GM12878 (cell line): ENCODE measurements around the gene TRIP6. TPM values are rescaled to one million over a fixed set of nuclear protein-coding genes. Genes with fewer than 3 reads are reported as not detected.

Source experiments
- ATAC-seq: fragments of 200-7000 bp; cut with Tn5 transposase; 3 replicates; pipeline ENCODE4 v1.9.1; 2020; ENCODE audit warnings: mild to moderate bottlenecking, moderate library complexity
- BruUV-seq: library from RNA; stranded (reverse); fragments of 400-500 nt; replicated peaks from 2 replicates; lab custom pipeline; 2021; lab: Mats Ljungman, UMichigan
- CTCF ChIA-PET: fragments of 300-600 bp; sonication (Branson Sonifier 250); formaldehyde crosslinking; extraction: SDS; loops from one replicate; lab custom pipeline; 2021; ENCODE audit warnings: inconsistent platforms; lab: Yijun Ruan, JAX
- POLR2A ChIA-PET: fragments of 350-600 bp; formaldehyde crosslinking; extraction: SDS; loops from one replicate; lab custom pipeline; 2021; ENCODE audit warnings: inconsistent platforms; lab: Charles Lee
- RAD21 ChIA-PET: fragments of 300-600 bp; sonication (Branson Sonifier 250); formaldehyde crosslinking; loops from one replicate; lab custom pipeline; 2023; ENCODE audit warnings: antibody characterized with exemption; ENCODE audit not compliant: unreplicated experiment; lab: Charles Lee
- SMC1A ChIA-PET: fragments of 300-600 bp; sonication (Branson Sonifier 250); formaldehyde crosslinking; loops from one replicate; lab custom pipeline; 2023; ENCODE audit not compliant: unreplicated experiment, uncharacterized antibody; lab: Charles Lee
- DNase-seq: peaks from one replicate; pipeline ENCODE4 v3.0.0-alpha.2; 2011; ENCODE audit warnings: low read depth, low spot score
- FAIRE-seq: peaks from 3 replicates; lab custom pipeline; 2011; peaks lifted over from hg19 to GRCh38; lab: Jason Lieb, UNC
- H2AFZ ChIP-seq: 2 replicates; pipeline ENCODE4 v1.6.0; 2011; ENCODE audit warnings: low read depth, low read length, control low read depth; ENCODE audit not compliant: control insufficient read depth
- H3K27ac ChIP-seq: 2 replicates; pipeline ENCODE4 v1.5.1; 2011; ENCODE audit warnings: control low read depth; ENCODE audit not compliant: control insufficient read depth, insufficient read depth
- H3K27me3 ChIP-seq, 2 experiments: replicated peaks in 1 of 2; 2 replicates each; pipeline versions ENCODE4 v1.6.0 to v1.6.1; 2011; ENCODE audit warnings: low read length in 1 of 2; ENCODE audit not compliant: control insufficient read depth in 2 of 2, insufficient read depth in 2 of 2
- H3K36me3 ChIP-seq, 2 experiments: 2 replicates each; pipeline ENCODE4 v1.5.1; 2011; ENCODE audit warnings: low read length in 1 of 2; ENCODE audit not compliant: control insufficient read depth in 2 of 2, insufficient read depth in 2 of 2
- H3K4me1 ChIP-seq: 2 replicates; pipeline ENCODE4 v1.6.1; 2011; ENCODE audit warnings: mild to moderate bottlenecking, low read length, moderate library complexity, mixed read lengths; ENCODE audit not compliant: control insufficient read depth, insufficient read depth
- H3K4me2 ChIP-seq: 2 replicates; pipeline ENCODE4 v1.6.0; 2011; ENCODE audit warnings: control low read depth; ENCODE audit not compliant: control insufficient read depth, insufficient read depth
- H3K4me3 ChIP-seq: fragments of 200-600 bp; sonication (generic); 2 replicates; pipeline ENCODE4 v1.5.1; 2016
- H3K79me2 ChIP-seq: 2 replicates; pipeline ENCODE4 v1.6.0; 2011; ENCODE audit warnings: low read length; ENCODE audit not compliant: control insufficient read depth, insufficient read depth
- H3K9ac ChIP-seq: 2 replicates; pipeline ENCODE4 v1.8.0; 2011; ENCODE audit warnings: low read length, control low read depth, mixed read lengths; ENCODE audit not compliant: control insufficient read depth, insufficient read depth
- H3K9me3 ChIP-seq: replicated peaks from 3 replicates; pipeline ENCODE4 v1.5.1; 2011; ENCODE audit warnings: mild to moderate bottlenecking, low read length; ENCODE audit not compliant: control insufficient read depth, insufficient read depth
- H4K20me1 ChIP-seq: 2 replicates; pipeline ENCODE4 v1.6.0; 2011; ENCODE audit not compliant: control insufficient read depth, insufficient read depth
- CBX3 ChIP-seq: fragments of 200-600 bp; sonication (generic); IDR thresholded peaks from 2 replicates; pipeline ENCODE4 v1.6.1; 2016; ENCODE audit warnings: low read depth, borderline replicate concordance
- IKZF2 ChIP-seq, 2 experiments: fragments of 450-650 bp; IDR thresholded peaks; 2 replicates each; pipeline ENCODE4 v1.6.1; 2017; ENCODE audit warnings: mild to moderate bottlenecking in 2 of 2, moderate library complexity in 2 of 2
- KLF5 ChIP-seq: fragments of 450-650 bp; IDR thresholded peaks from 2 replicates; pipeline ENCODE4 v1.6.1; 2014; ENCODE audit warnings: mild to moderate bottlenecking; ENCODE audit not compliant: partially characterized antibody
- POLR2AphosphoS5 ChIP-seq: IDR thresholded peaks from 2 replicates; pipeline ENCODE4 v1.6.1; 2011; ENCODE audit warnings: mild to moderate bottlenecking, low read length, inconsistent platforms
- POU2F2 ChIP-seq: IDR thresholded peaks from 3 replicates; pipeline ENCODE4 v1.6.1; 2011; ENCODE audit warnings: low read depth, mild to moderate bottlenecking, low read length, borderline replicate concordance
- RBBP5 ChIP-seq: fragments of 200-600 bp; sonication (generic); conservative IDR thresholded peaks from 2 replicates; pipeline ENCODE4 v1.6.1; 2016
- RELA ChIP-seq: fragments of 450-650 bp; IDR thresholded peaks from 2 replicates; pipeline ENCODE4 v1.8.0; 2014; ENCODE audit warnings: borderline replicate concordance; ENCODE audit not compliant: partially characterized antibody
- SMAD1 ChIP-seq: fragments of 450-650 bp; IDR thresholded peaks from 2 replicates; pipeline ENCODE4 v1.6.1; 2018; ENCODE audit warnings: mild to moderate bottlenecking, low read depth; ENCODE audit not compliant: partially characterized antibody
- SMC3 ChIP-seq: IDR thresholded peaks from 2 replicates; pipeline ENCODE4 v1.6.1; 2011; ENCODE audit warnings: low read length, improper control_type of control experiment, borderline replicate concordance
- ZNF592 ChIP-seq: fragments of 450-650 bp; IDR thresholded peaks from 2 replicates; pipeline ENCODE4 v1.6.1; 2017; ENCODE audit warnings: mild to moderate bottlenecking, moderate library complexity
- WGBS: methylation state at CpG from one replicate; pipeline ENCODE4 v1.1.6; 2016; ENCODE audit warnings: low lambda C conversion rate; ENCODE audit not compliant: insufficient replicate concordance, insufficient coverage; ENCODE audit errors: missing lambda C conversion rate; 5-methylcytosine and 5-hydroxymethylcytosine counted together
- in situ Hi-C: fragments of 300-500 bp; cut with MboI; formaldehyde crosslinking; loops from 9 replicates; pipeline ENCODE4 v1.14.3; 2018; ENCODE audit warnings: mixed read lengths
- intact Hi-C: fragments of 100-400 bp; cut with micrococcal nuclease; formaldehyde crosslinking; loops from one replicate; pipeline ENCODE4 v1.14.2; 2022; ENCODE audit not compliant: unreplicated experiment
- polyA plus RNA-seq, 11 experiments: library from polyadenylated mRNA; depleted of rRNA in 4 of 11; unstranded in 6 of 11; stranded (reverse) in 5 of 11; fragments of >200 nt; fragmentation: Nextera tagmentation in 4 of 11; fragmentation: Illumina TruSeq in 1 of 11; extraction: Ambion mirVana in 4 of 11; extraction: Trizol in 1 of 11; gene quantifications; 1 replicate in 1 of 11; 2 replicates in 10 of 11; pipeline versions ENCODE4 v1.2.1 to v1.2.3, GENCODE V29; 2011 to 2016; ENCODE audit warnings: inconsistent platforms in 2 of 11, missing spikeins in 2 of 11, low read depth in 1 of 11
- total RNA-seq, 4 experiments: library from RNA; depleted of rRNA in 3 of 4; stranded (reverse); fragments of >200 nt in 3 of 4; fragmentation: Illumina TruSeq in 1 of 4; extraction: Trizol in 1 of 4; gene quantifications; 2 replicates each; pipeline versions ENCODE4 v1.2.1 to v1.2.3, GENCODE V29; 2013 to 2021

The TRIP6 gene
- total and polyA plus RNA-seq, 10 of the 15 experiments (the other 5 are each of a cell fraction or from before 2014, with no cell fraction given): 2.5 to 47.4 (median 25.5) TPM

- H3K4me2 ChIP-seq: no peak overlapping the region
- intact Hi-C loops (no loop called here), in situ Hi-C loops (no loop called here)
- ATAC-seq: no peak
- 25% methylated on average over 5 of the region's 5 CpGs for WGBS
- DNase-seq: no peak
- ChIA-PET RAD21 (interaction anchor here (2.5 kb wide), 1 partner anchor 29 kb away, joined by 6 read pairs; no protein-coding TSS in a partner anchor), POLR2A (no interaction called here), CTCF (interaction anchor here (0.7 to 1.5 kb wide), 3 partner anchors 18 to 37 kb away, joined by 3 read pairs; no protein-coding TSS in a partner anchor), SMC1A (interaction anchor here (0.6 to 1.2 kb wide), 3 partner anchors 10 to 31 kb away, joined by 3 read pairs; partner anchors contain the start of gene SLC12A9)
- no peaks in the 10 kb centered on the region for H3K9me3 ChIP-seq
- H2AFZ ChIP-seq: no peak overlapping the region
- H3K4me3 ChIP-seq: no peak overlapping the region
- TF ChIP-seq SMAD1: no peak
- TF ChIP-seq KLF5: no peak
- FAIRE-seq: no peak
- H3K4me1 ChIP-seq: no peaks in the 10 kb centered on the region; the same call in 1 of the 2 replicates
- no peaks in the 10 kb centered on the region for H3K36me3 ChIP-seq
- no peak overlapping the region for H3K9ac ChIP-seq
- no peaks in the 10 kb centered on the region for H3K79me2 ChIP-seq
- no peaks in the 10 kb centered on the region for H4K20me1 ChIP-seq
- H3K27ac ChIP-seq: no peak overlapping the region
- peaks cover 5% of the 10 kb centered on the region in 2 experiments; a peak in 3 of 4 replicates for H3K27me3 ChIP-seq
- no TSS peak for BruUV-seq
Observed at GRCh38 chr7:100832281-100832633, 34.9 kb upstream of the TRIP6 start.

GRCh38 chr7:100835903-100836811 is 31.0 kb upstream of the TRIP6 start:
- Histone ChIP-seq H4K20me1 (no peaks in the 10 kb centered on the region), H3K27me3 (no peaks in the 10 kb centered on the region), H3K9me3 (no peaks in the 10 kb centered on the region), H2AFZ (peak overlapping the region; percentile 3), H3K36me3 (no peaks in the 10 kb centered on the region), H3K4me3 (no peak overlapping the region), H3K9ac (no peak overlapping the region), H3K4me2 (no peak overlapping the region), H3K4me1 (no peaks in the 10 kb centered on the region; the same call in 1 of the 2 replicates), H3K79me2 (no peaks in the 10 kb centered on the region), H3K27ac (no peak overlapping the region)
- ChIA-PET CTCF (no interaction called here), RAD21 (no interaction called here), SMC1A (interaction anchor here (1.1 kb wide), 1 partner anchor 15 kb away, joined by 3 read pairs; no protein-coding TSS in a partner anchor), POLR2A (interaction anchor here (0.7 kb wide), 1 partner anchor 33 kb away, joined by 3 read pairs; no protein-coding TSS in a partner anchor)
- in situ Hi-C loops: no loop called here
- intact Hi-C loops: loop anchor here (5.0 kb wide), 1 partner anchor 34 kb away; no protein-coding TSS in a partner anchor
- BruUV-seq: no TSS peak
- FAIRE-seq (no peak), ATAC-seq (no peak; the same call in 2 of the 3 replicates), DNase-seq (no peak)
- 79% methylated on average over 17 of the region's 17 CpGs for WGBS
- TF ChIP-seq SMC3: no peak
- TF ChIP-seq ZNF592: no peak
- TF ChIP-seq RBBP5: no peak
- no peak for TF ChIP-seq POU2F2
- TF ChIP-seq RELA: no peak
- no peak for TF ChIP-seq CBX3
- TF ChIP-seq IKZF2 (IDR thresholded peaks at IDR 0.05): no peak
- no peak for TF ChIP-seq POLR2AphosphoS5
